ENCODE results near the gene CENPN. TPM values are rescaled to one million over a fixed set of nuclear protein-coding genes. Genes with fewer than 3 reads are reported as not detected.

CENPN gene
- total RNA-seq, 4 donors from 2014 or later, result 0.47 to 88.3 (median 3.5) TPM

DNA sequence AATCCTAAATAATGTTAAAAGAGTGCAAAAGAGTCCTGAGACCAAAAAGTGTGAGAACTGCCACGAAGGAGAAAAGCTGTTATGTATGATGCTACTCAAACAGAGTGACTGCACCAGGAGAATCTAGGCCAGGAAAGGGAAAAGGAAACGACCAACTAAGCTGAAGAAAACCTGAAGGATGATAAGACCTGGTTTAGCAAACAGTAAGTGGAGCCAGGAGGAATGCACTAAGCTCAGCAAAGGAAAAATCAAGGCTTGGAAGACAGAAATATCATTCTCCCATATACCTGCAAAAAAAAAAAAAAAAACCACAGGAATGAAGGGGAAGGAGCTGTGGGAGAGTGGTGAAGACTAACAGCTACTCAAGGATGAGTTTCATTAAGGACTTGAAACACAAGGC, 21.4 kb upstream of the CENPN start:
- no peak for DNase-seq
- Histone ChIP-seq H3K27ac (no peak overlapping the region), H3K4me3 (no peak overlapping the region), H3K27me3 (no peaks in the 10 kb centered on the region), H3K9me3 (no peaks in the 10 kb centered on the region), H3K36me3 (no peaks in the 10 kb centered on the region), H3K4me1 (peaks cover 0 to 3% (median 0%) of the 10 kb centered on the region in 4 donors)
- TF ChIP-seq, protein P1, sequence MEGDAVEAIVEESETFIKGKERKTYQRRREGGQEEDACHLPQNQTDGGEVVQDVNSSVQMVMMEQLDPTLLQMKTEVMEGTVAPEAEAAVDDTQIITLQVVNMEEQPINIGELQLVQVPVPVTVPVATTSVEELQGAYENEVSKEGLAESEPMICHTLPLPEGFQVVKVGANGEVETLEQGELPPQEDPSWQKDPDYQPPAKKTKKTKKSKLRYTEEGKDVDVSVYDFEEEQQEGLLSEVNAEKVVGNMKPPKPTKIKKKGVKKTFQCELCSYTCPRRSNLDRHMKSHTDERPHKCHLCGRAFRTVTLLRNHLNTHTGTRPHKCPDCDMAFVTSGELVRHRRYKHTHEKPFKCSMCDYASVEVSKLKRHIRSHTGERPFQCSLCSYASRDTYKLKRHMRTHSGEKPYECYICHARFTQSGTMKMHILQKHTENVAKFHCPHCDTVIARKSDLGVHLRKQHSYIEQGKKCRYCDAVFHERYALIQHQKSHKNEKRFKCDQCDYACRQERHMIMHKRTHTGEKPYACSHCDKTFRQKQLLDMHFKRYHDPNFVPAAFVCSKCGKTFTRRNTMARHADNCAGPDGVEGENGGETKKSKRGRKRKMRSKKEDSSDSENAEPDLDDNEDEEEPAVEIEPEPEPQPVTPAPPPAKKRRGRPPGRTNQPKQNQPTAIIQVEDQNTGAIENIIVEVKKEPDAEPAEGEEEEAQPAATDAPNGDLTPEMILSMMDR (IDR thresholded peaks at IDR 0.05), result no peak
- TF ChIP-seq POLR2A (IDR thresholded peaks at IDR 0.05), result no peak

DNA sequence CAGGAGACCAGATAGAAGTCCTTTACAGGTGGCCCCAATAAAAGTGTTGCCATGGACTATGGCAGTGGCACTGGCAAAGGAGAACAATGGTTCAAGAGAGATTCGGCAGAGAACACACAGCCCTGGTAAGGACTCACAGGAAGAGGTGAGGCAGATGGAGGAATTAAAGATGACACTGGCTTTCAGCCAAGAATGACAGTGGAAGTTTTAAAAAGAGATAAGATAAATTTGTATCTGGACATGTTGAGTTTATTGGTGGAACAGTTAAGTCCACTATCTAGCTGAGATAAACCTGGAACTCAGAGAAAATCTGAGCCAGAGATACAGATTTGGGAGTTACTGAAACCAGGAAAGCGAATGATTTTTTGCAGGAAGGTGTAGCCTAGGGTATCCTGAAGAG, 20.5 kb upstream of the CENPN start:
- Histone ChIP-seq H3K9me3 (no peaks in the 10 kb centered on the region), H3K4me1 (peaks cover 0 to 3% (median 0%) of the 10 kb centered on the region in 4 donors), H3K36me3 (no peaks in the 10 kb centered on the region), H3K27me3 (no peaks in the 10 kb centered on the region), H3K4me3 (no peak overlapping the region), H3K27ac (no peak overlapping the region)
- DNase-seq, result no peak
- TF ChIP-seq, protein P1 (IDR thresholded peaks at IDR 0.05), result no peak
- no peak for TF ChIP-seq POLR2A (IDR thresholded peaks at IDR 0.05)

DNA sequence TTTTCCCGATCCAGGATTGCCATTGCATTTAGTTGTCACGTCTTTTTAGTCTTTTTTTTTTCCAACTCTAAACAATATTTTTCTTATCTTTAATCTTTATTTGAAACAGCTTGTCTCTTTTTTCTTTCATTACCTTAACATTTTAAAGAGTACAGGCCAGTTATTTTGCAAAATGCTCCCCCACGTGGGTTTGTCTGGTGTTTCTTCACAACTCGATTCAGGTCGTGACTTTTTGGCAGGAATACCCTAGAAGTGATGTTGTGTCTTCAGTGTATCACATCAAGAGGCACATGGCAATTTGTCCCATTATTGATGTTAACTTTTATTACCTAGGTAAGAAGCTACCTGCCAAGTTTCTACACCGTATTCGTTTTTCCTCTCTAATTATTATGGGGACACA, 18.3 kb upstream of the CENPN start:
- TF ChIP-seq POLR2A (IDR thresholded peaks at IDR 0.05), result no peak
- TF ChIP-seq, protein P1 (IDR thresholded peaks at IDR 0.05), result no peak
- Histone ChIP-seq H3K36me3 (no peaks in the 10 kb centered on the region), H3K4me1 (no peaks in the 10 kb centered on the region), H3K4me3 (no peak overlapping the region), H3K9me3 (no peaks in the 10 kb centered on the region), H3K27me3 (no peaks in the 10 kb centered on the region), H3K27ac (no peak overlapping the region)
- no peak for DNase-seq

DNA sequence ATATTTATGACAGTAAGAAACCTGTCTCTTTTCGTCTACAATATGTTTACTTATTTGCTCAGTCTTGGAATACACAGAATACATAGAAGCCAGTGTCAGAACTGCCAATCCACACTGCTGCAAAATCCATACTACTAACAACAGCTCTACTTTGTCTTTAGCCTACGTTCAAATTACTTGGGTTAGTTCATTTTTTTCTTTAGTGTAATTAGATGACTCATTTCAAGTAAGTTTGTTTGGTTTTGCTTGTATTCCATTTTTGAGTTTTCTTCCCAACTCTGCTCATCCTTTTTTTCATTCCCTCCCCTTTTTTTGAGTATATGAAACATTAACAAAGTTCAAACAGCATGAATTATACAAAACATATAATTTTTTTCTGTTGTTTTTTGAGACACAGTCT, 17.2 kb upstream of the CENPN start:
- H3K27me3 ChIP-seq, result no peaks in the 10 kb centered on the region
- no peak for DNase-seq
- no peaks in the 10 kb centered on the region for H3K36me3 ChIP-seq
- H3K27ac ChIP-seq, result no peak overlapping the region
- H3K4me3 ChIP-seq, result no peak overlapping the region
- no peaks in the 10 kb centered on the region for H3K4me1 ChIP-seq
- TF ChIP-seq POLR2A (IDR thresholded peaks at IDR 0.05), result no peak
- TF ChIP-seq, protein P1 (IDR thresholded peaks at IDR 0.05), result no peak
- H3K9me3 ChIP-seq, result no peaks in the 10 kb centered on the region

DNA sequence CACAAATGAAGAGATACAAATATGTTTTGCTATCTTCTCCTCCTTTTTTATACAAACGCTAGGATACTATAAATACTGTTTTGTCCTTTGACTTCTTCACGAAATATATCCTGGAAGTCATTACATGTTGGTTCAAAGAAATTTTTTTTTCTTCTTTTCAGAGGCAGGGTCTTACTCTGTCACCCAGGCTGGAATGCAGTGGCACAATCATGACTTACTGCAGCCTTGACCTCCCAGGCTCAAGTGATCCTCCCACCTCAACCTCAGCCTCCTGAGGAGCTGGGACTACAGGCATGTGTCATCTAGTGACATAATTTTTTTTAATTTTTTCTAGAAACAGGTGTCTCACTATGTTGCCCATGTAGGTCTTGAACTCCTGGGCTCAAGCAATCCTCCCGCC, 16.4 kb upstream of the CENPN start:
- Histone ChIP-seq H3K4me1 (no peaks in the 10 kb centered on the region), H3K27ac (no peak overlapping the region), H3K27me3 (no peaks in the 10 kb centered on the region), H3K36me3 (no peaks in the 10 kb centered on the region), H3K9me3 (no peaks in the 10 kb centered on the region), H3K4me3 (no peak overlapping the region)
- TF ChIP-seq, protein P1 (IDR thresholded peaks at IDR 0.05), result no peak
- TF ChIP-seq POLR2A (IDR thresholded peaks at IDR 0.05), result no peak
- no peak for DNase-seq

DNA sequence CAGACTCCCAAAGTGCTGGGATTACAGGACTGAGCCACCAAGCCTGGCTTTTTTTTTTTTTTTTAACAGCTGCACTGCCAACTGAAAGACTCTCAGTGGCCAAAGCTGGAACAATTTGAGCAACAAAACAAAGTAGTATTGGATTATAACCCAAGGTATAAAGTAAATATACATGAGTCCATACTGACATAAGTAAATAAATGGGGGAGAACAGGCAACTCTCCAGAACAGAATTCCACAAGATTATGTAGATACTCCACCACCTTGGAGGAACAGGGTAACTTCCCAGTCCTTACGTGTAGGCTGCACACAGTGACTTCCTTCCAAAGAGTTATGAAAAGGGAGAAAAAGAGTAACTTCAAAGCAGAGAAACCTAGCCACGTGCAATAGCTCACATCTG, 16.0 kb upstream of the CENPN start:
- no peaks in the 10 kb centered on the region for H3K4me1 ChIP-seq
- no peak for TF ChIP-seq POLR2A (IDR thresholded peaks at IDR 0.05)
- TF ChIP-seq, protein P1 (IDR thresholded peaks at IDR 0.05), result no peak
- no peaks in the 10 kb centered on the region for H3K27me3 ChIP-seq

More for the DNA sequence above, 16.0 kb upstream of the CENPN start:
- no peak overlapping the region for H3K4me3 ChIP-seq
- no peak overlapping the region for H3K27ac ChIP-seq
- H3K36me3 ChIP-seq, result no peaks in the 10 kb centered on the region
- no peak for DNase-seq
- no peaks in the 10 kb centered on the region for H3K9me3 ChIP-seq
